Transverse colon (tissue), 4 donors: ENCODE measurements around the gene CDHR1. TPM values are rescaled to one million over a fixed set of nuclear protein-coding genes. Genes with fewer than 3 reads are reported as not detected.

Experiments used
- DNase-seq: peaks from one replicate; pipeline ENCODE4 v3.0.0-alpha.2; 2019
- H3K27ac ChIP-seq, 4 donors: fragments of 200-600 bp; sonication (generic); 2 replicates each; pipeline ENCODE4 v1.5.1; 2016 to 2018; ENCODE audit warnings: inconsistent platforms in 4 of 4
- H3K27me3 ChIP-seq: fragments of 200-600 bp; sonication (generic); 2 replicates; pipeline ENCODE4 v1.5.1; 2017; ENCODE audit warnings: inconsistent platforms
- H3K36me3 ChIP-seq, 4 donors: fragments of 200-600 bp; sonication (generic); 2 replicates each; pipeline ENCODE4 v1.5.1; 2017 to 2019; ENCODE audit warnings: inconsistent platforms in 4 of 4
- H3K4me1 ChIP-seq, 4 donors: fragments of 200-600 bp; sonication (generic); 2 replicates each; pipeline ENCODE4 v1.5.1; 2017 to 2020; ENCODE audit warnings: inconsistent platforms in 4 of 4
- H3K4me3 ChIP-seq, 4 donors: fragments of 200-600 bp; sonication (generic); 1 replicate in 1 of 4; 2 replicates in 3 of 4; pipeline versions ENCODE4 v1.5.1 to v1.6.1; 2017 to 2019; ENCODE audit warnings: inconsistent platforms in 4 of 4
- H3K9me3 ChIP-seq, 2 donors: fragments of 200-600 bp; sonication (generic); 2 replicates each; pipeline ENCODE4 v1.5.1; 2017 to 2019; ENCODE audit warnings: inconsistent platforms in 2 of 2
- CTCF ChIP-seq, 5 experiments: fragments of 200-600 bp in 3 of 5; fragments of 450-650 bp in 2 of 5; sonication (generic) in 3 of 5; IDR thresholded peaks; 1 replicate in 2 of 5; 2 replicates in 3 of 5; pipeline ENCODE4 v1.5.1; 2016 to 2017; ENCODE audit warnings: antibody characterized with exemption in 5 of 5, inconsistent platforms in 3 of 5, mild to moderate bottlenecking in 2 of 5, moderate library complexity in 1 of 5
- EP300 ChIP-seq: sonication (generic); formaldehyde crosslinking; IDR thresholded peaks from one replicate; pipeline ENCODE4 v1.6.1; 2017; ENCODE audit warnings: antibody characterized with exemption, low read depth
- POLR2A ChIP-seq: fragments of 450-650 bp; IDR thresholded peaks from one replicate; pipeline ENCODE4 v1.6.1; 2016; ENCODE audit warnings: antibody characterized with exemption, mild to moderate bottlenecking, moderate library complexity
- POLR2AphosphoS5 ChIP-seq, 3 donors: sonication (generic); formaldehyde crosslinking; IDR thresholded peaks; one replicate each; pipeline ENCODE4 v1.6.1; 2016; ENCODE audit warnings: antibody characterized with exemption in 3 of 3
- WGBS, 2 donors: methylation state at CpG; one replicate each; pipeline ENCODE4 v1.1.5; 2018; ENCODE audit warnings: low coverage in 1 of 2; 5-methylcytosine and 5-hydroxymethylcytosine counted together
- in situ Hi-C, 4 donors: fragments of 200-750 bp; cut with MboI; loops; one replicate each; pipeline versions ENCODE4 v1.15.0 to v1.15.1; 2017; ENCODE audit warnings: low sequenced_read_pairs in 3 of 4, low pct_ligation_motif_present in 1 of 4, low pct_unique_long_range_greater_than_20kb in 1 of 4
- intact Hi-C: fragments of 100-400 bp; cut with DNase I; formaldehyde crosslinking; loops from one replicate; pipeline ENCODE4 v1.15.1; 2023; ENCODE audit warnings: low total_unique reads
- total RNA-seq, 4 donors: library from RNA; depleted of rRNA; stranded (reverse); fragments of >200 nt; gene quantifications; one replicate each; pipeline ENCODE4 v1.1.0, GENCODE V29; 2016

CDHR1 gene
- total RNA-seq, 4 donors from 2014 or later: 42.1 to 110 (median 75.5) TPM

DNA sequence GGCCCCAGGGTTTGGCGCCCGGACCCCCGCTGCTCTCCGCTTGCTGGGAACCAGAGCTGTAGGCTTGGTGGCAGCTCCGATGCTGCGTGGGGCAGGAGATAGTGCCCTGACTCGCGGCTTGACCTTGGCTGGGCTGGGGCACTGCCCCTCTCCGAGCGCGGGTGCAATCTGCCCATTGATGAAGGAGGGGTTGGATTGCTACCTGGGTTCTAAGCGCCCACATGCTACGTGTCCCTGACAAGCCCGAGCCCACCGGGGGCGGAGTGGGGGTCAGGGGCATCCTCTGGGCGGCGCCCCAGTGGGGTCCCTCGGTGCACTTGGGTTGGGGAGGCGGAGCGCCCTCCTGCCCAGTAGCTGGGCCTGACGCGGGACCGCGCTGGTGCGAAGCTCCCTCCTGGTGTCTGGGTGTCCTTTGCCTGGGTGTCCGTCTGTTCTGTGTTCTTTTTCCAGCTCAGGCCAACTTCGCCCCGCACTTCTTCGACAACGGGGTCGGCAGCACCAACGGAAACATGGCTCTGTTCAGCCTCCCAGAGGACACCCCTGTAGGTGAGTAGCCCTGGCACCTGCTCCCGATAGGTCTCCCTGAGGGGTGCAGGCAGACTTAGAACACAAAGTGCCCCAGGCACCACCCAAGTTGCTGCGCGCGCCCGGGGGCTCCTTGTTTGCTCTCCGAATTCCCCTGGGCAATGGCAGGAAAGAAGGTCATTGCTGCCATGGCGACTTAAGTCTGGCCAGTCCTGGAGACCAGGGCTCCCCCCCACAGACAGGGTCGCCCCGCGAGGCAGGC, 900 bp downstream of the CDHR1 start:
- Histone ChIP-seq H3K4me1 (peaks cover 11 to 56% (median 48%) of the 10 kb centered on the region in 4 donors), H3K9me3 (no peaks in the 10 kb centered on the region), H3K36me3 (no peaks in the 10 kb centered on the region), H3K27me3 (peaks cover 26% of the 10 kb centered on the region), H3K27ac (peak overlapping the region; percentile 84 to 88 (median 86)), H3K4me3 (peak overlapping the region; percentile 38 to 66 (median 58))
- WGBS, 2 donors: 26% methylated on average over 36 of the region's 43 CpGs; no CpG with 5 or more reads in 1 of the 2 donors
- DNase-seq: peak; percentile 19
- intact Hi-C loops: no loop called here
- in situ Hi-C loops: no loop called here
- TF ChIP-seq POLR2AphosphoS5 (IDR thresholded peaks at IDR 0.05) (no peak), CTCF (IDR thresholded peaks at IDR 0.05) (no peak), POLR2A (no peak), EP300 (no peak)

- intact Hi-C loops (no loop called here), in situ Hi-C loops (no loop called here)
- Histone ChIP-seq H3K27ac (peak overlapping the region; percentile 84 to 88 (median 86)), H3K27me3 (peaks cover 26% of the 10 kb centered on the region), H3K4me3 (peak overlapping the region in 1 of 4 donors; percentile 61), H3K36me3 (no peaks in the 10 kb centered on the region), H3K4me1 (peaks cover 13 to 65% (median 51%) of the 10 kb centered on the region in 4 donors), H3K9me3 (no peaks in the 10 kb centered on the region)
- DNase-seq: peak; percentile 76
- TF ChIP-seq POLR2AphosphoS5 (IDR thresholded peaks at IDR 0.05) (peak; percentile 39 to 69 (median 62)), CTCF (IDR thresholded peaks at IDR 0.05) (peak in 2 of 5 experiments; percentile 44 to 49), POLR2A (peak; percentile 71), EP300 (no peak)
- 10 to 21% methylated on average over 3 to 4 of the region's 4 CpGs for WGBS, 2 donors
Observed at GRCh38 chr10:84196083-84196482, 1.7 kb downstream of the CDHR1 start.

GRCh38 chr10:84196941-84197340, 2.6 kb downstream of the CDHR1 start:
- Histone ChIP-seq H3K9me3 (no peaks in the 10 kb centered on the region), H3K36me3 (no peaks in the 10 kb centered on the region), H3K27me3 (peaks cover 26% of the 10 kb centered on the region), H3K4me1 (peaks cover 13 to 73% (median 59%) of the 10 kb centered on the region in 4 donors), H3K27ac (peak overlapping the region; percentile 84 to 88 (median 86)), H3K4me3 (no peak overlapping the region)
- in situ Hi-C loops (no loop called here), intact Hi-C loops (no loop called here)
- TF ChIP-seq CTCF (IDR thresholded peaks at IDR 0.05) (no peak), POLR2AphosphoS5 (IDR thresholded peaks at IDR 0.05) (peak in 1 of 3 donors; percentile 21), POLR2A (no peak), EP300 (no peak)
- peak; percentile 23 for DNase-seq
- WGBS, 2 donors: 45% methylated on average over 5 of the region's 5 CpGs; no CpG with 5 or more reads in 1 of the 2 donors

- DNase-seq: peak; percentile 7
- Histone ChIP-seq H3K4me1 (peaks cover 13 to 75% (median 59%) of the 10 kb centered on the region in 4 donors), H3K36me3 (no peaks in the 10 kb centered on the region), H3K27me3 (peaks cover 26% of the 10 kb centered on the region), H3K27ac (peak overlapping the region; percentile 84 to 88 (median 86)), H3K4me3 (no peak overlapping the region), H3K9me3 (no peaks in the 10 kb centered on the region)
- in situ Hi-C loops (no loop called here), intact Hi-C loops (no loop called here)
- TF ChIP-seq POLR2A: no peak
- no peak for TF ChIP-seq POLR2AphosphoS5 (IDR thresholded peaks at IDR 0.05)
- TF ChIP-seq CTCF (IDR thresholded peaks at IDR 0.05): no peak
- TF ChIP-seq EP300: no peak
- 71% methylated on average over 5 of the region's 5 CpGs; no CpG with 5 or more reads in 1 of the 2 donors for WGBS, 2 donors
Observed at GRCh38 chr10:84197643-84198042, 3.3 kb downstream of the CDHR1 start.
